HEK293T (cell line): ENCODE results near the gene FAM9C.

Source experiments
- BHLHE40 ChIP-seq: fragments of 450-650 bp; IDR thresholded peaks from 2 replicates; pipeline ENCODE4 v1.6.1; 2016; ENCODE audit warnings: mild to moderate bottlenecking, moderate library complexity, borderline replicate concordance
- ELF4 ChIP-seq: fragments of 450-650 bp; IDR thresholded peaks from 2 replicates; pipeline ENCODE4 v1.6.1; 2017; ENCODE audit warnings: antibody characterized with exemption
- FOXA1 ChIP-seq: fragments of 450-650 bp; IDR thresholded peaks from 2 replicates; pipeline ENCODE4 v1.6.1; 2016; ENCODE audit warnings: mild to moderate bottlenecking
- FOXK2 ChIP-seq: fragments of 450-650 bp; IDR thresholded peaks from 2 replicates; pipeline ENCODE4 v1.6.1; 2016; ENCODE audit warnings: mild to moderate bottlenecking
- FOXM1 ChIP-seq: fragments of 450-650 bp; IDR thresholded peaks from 2 replicates; pipeline ENCODE4 v1.6.1; 2017; ENCODE audit warnings: mild to moderate bottlenecking, borderline replicate concordance
- LEF1 ChIP-seq: fragments of 450-650 bp; IDR thresholded peaks from 2 replicates; pipeline ENCODE4 v1.6.1; 2017; ENCODE audit warnings: mild to moderate bottlenecking, borderline replicate concordance
- SP1 ChIP-seq: fragments of 450-650 bp; IDR thresholded peaks from 2 replicates; pipeline ENCODE4 v1.6.1; 2017
- TARDBP ChIP-seq: fragments of 450-650 bp; IDR thresholded peaks from 2 replicates; pipeline ENCODE4 v1.6.1; 2016
- ZNF384 ChIP-seq: fragments of 450-650 bp; IDR thresholded peaks from 2 replicates; pipeline ENCODE4 v1.6.1; 2016

GRCh38 chrX:13043938-13044337, 482 bp downstream of the FAM9C start:
- TF ChIP-seq FOXM1 (no peak), TARDBP (no peak), BHLHE40 (no peak), FOXK2 (no peak), LEF1 (no peak), SP1 (no peak), FOXA1 (no peak), ZNF384 (no peak), ELF4 (no peak)
